Peyer's patch (tissue), 4 donors: Measurements from ENCODE around the gene BTN2A1. TPM values are rescaled to one million over a fixed set of nuclear protein-coding genes. Genes with fewer than 3 reads are reported as not detected.

Experiments used
- DNase-seq, 3 donors: peaks; one replicate each; pipeline ENCODE4 v3.0.0-alpha.2; 2017 to 2019
- H3K27ac ChIP-seq, 4 donors: fragments of 200-600 bp; sonication (generic); one replicate each; pipeline ENCODE4 v1.5.1; 2016 to 2019
- H3K27me3 ChIP-seq, 2 donors: fragments of 200-600 bp; sonication (generic); one replicate each; pipeline ENCODE4 v1.5.1; 2019
- H3K36me3 ChIP-seq, 3 donors: fragments of 200-600 bp; sonication (generic); one replicate each; pipeline ENCODE4 v1.5.1; 2016 to 2019
- H3K4me1 ChIP-seq, 4 donors: fragments of 200-600 bp; sonication (generic); one replicate each; pipeline ENCODE4 v1.5.1; 2016 to 2019
- H3K4me3 ChIP-seq, 4 donors: fragments of 200-600 bp; sonication (generic); 1 replicate in 3 of 4; 2 replicates in 1 of 4; pipeline ENCODE4 v1.5.1; 2016 to 2019; ENCODE audit warnings: mild to moderate bottlenecking in 1 of 4
- H3K9me3 ChIP-seq, 4 donors: fragments of 200-600 bp; sonication (generic); one replicate each; pipeline ENCODE4 v1.5.1; 2016 to 2019; ENCODE audit warnings: mild to moderate bottlenecking in 1 of 4
- CTCF ChIP-seq, 6 experiments: fragments of 450-650 bp in 4 of 6; fragments of 200-600 bp in 2 of 6; sonication (generic) in 1 of 6; IDR thresholded peaks; one replicate each; pipeline ENCODE4 v1.5.1; 2017 to 2019; ENCODE audit warnings: antibody characterized with exemption in 6 of 6, mild to moderate bottlenecking in 3 of 6, moderate library complexity in 1 of 6
- POLR2A ChIP-seq, 2 donors: fragments of 450-650 bp; IDR thresholded peaks; one replicate each; pipeline ENCODE4 v1.5.1; 2017; ENCODE audit warnings: antibody characterized with exemption in 2 of 2, mild to moderate bottlenecking in 2 of 2, moderate library complexity in 2 of 2
- total RNA-seq, 4 donors: library from RNA; depleted of rRNA; stranded (reverse); fragments of >200 nt; gene quantifications; one replicate each; pipeline ENCODE4 v1.1.0, GENCODE V29; 2016

Gene BTN2A1
- total RNA-seq, 4 donors from 2014 or later: 19.6 to 38.0 (median 33.4) TPM

- Histone ChIP-seq H3K36me3 (no peaks in the 10 kb centered on the region), H3K27ac (no peak overlapping the region), H3K9me3 (no peaks in the 10 kb centered on the region), H3K4me1 (peaks cover 0 to under 1% (median 0%) of the 10 kb centered on the region in 4 donors), H3K4me3 (no peak overlapping the region), H3K27me3 (no peaks in the 10 kb centered on the region)
- DNase-seq: no peak
- TF ChIP-seq POLR2A (IDR thresholded peaks at IDR 0.05) (no peak), CTCF (IDR thresholded peaks at IDR 0.05) (no peak)
Measured at GRCh38 chr6:26484161-26484560, 26.4 kb downstream of the BTN2A1 start.

GRCh38 chr6:26485112-26485780 lies 27.5 kb downstream of the BTN2A1 start:
- Histone ChIP-seq H3K4me3 (no peak overlapping the region), H3K9me3 (no peaks in the 10 kb centered on the region), H3K27me3 (no peaks in the 10 kb centered on the region), H3K36me3 (no peaks in the 10 kb centered on the region), H3K27ac (peak overlapping the region in 1 of 4 donors; percentile 20), H3K4me1 (peaks cover 0 to 2% (median 0%) of the 10 kb centered on the region in 4 donors)
- no peak for TF ChIP-seq CTCF (IDR thresholded peaks at IDR 0.05)
- TF ChIP-seq POLR2A (IDR thresholded peaks at IDR 0.05): no peak
- DNase-seq: no peak

- H3K27me3 ChIP-seq: no peaks in the 10 kb centered on the region
- no peak overlapping the region for H3K27ac ChIP-seq
- TF ChIP-seq POLR2A (IDR thresholded peaks at IDR 0.05): no peak
- TF ChIP-seq CTCF (IDR thresholded peaks at IDR 0.05): no peak
- H3K4me3 ChIP-seq: no peak overlapping the region
- no peak for DNase-seq
- H3K9me3 ChIP-seq: no peaks in the 10 kb centered on the region
- no peaks in the 10 kb centered on the region for H3K36me3 ChIP-seq
- peaks cover 0 to 2% (median 0%) of the 10 kb centered on the region in 4 donors for H3K4me1 ChIP-seq
Measured at GRCh38 chr6:26486358-26486757, 28.6 kb downstream of the BTN2A1 start.

GRCh38 chr6:26487466-26487865 lies 29.7 kb downstream of the BTN2A1 start:
- Histone ChIP-seq H3K4me1 (peaks cover 0 to 2% (median 0%) of the 10 kb centered on the region in 4 donors), H3K9me3 (no peaks in the 10 kb centered on the region), H3K36me3 (no peaks in the 10 kb centered on the region), H3K27me3 (no peaks in the 10 kb centered on the region), H3K4me3 (no peak overlapping the region), H3K27ac (no peak overlapping the region)
- DNase-seq: no peak
- TF ChIP-seq POLR2A (IDR thresholded peaks at IDR 0.05): no peak
- no peak for TF ChIP-seq CTCF (IDR thresholded peaks at IDR 0.05)

GRCh38 chr6:26489996-26490964 lies 32.5 kb downstream of the BTN2A1 start:
- no peak for DNase-seq
- H3K9me3 ChIP-seq: no peaks in the 10 kb centered on the region
- H3K4me3 ChIP-seq: no peak overlapping the region
- TF ChIP-seq CTCF (IDR thresholded peaks at IDR 0.05) (no peak), POLR2A (IDR thresholded peaks at IDR 0.05) (no peak)
- peak overlapping the region in 1 of 4 donors; percentile 51 for H3K27ac ChIP-seq
- H3K27me3 ChIP-seq: no peaks in the 10 kb centered on the region
- peaks cover 0 to 2% (median 0%) of the 10 kb centered on the region in 4 donors for H3K4me1 ChIP-seq
- H3K36me3 ChIP-seq: no peaks in the 10 kb centered on the region
